ENCODE data around the gene GPT2. TPM values are rescaled to one million over a fixed set of nuclear protein-coding genes. Genes with fewer than 3 reads are reported as not detected.

GPT2 gene
- total RNA-seq, 3 donors from 2014 or later (not counting 1 experiment from before 2014, with no cell fraction given): 0.64 to 1.3 (median 1.2) TPM

GRCh38 chr16:46882304-46882939 is 1.7 kb upstream of the GPT2 start:
- DNase-seq (no peak), ATAC-seq (no peak)
- Mint-ChIP-seq H3K27ac (no peak overlapping the region), H3K27me3 (ENCODE audit: low read depth in 2 of 2) (peaks cover 8 to 14% of the 10 kb centered on the region in 2 donors), H3K9me3 (no peaks in the 10 kb centered on the region), H3K4me1 (peaks cover 6 to 18% of the 10 kb centered on the region in 2 donors), H3K36me3 (no peaks in the 10 kb centered on the region), H3K4me3 (peak overlapping the region; percentile 68)
- WGBS (ENCODE audit: insufficient coverage): 86% methylated on average over 8 of the region's 9 CpGs
- Histone ChIP-seq H3K27me3 (ENCODE audit: control insufficient read depth, insufficient read depth, low read length) (no peaks in the 10 kb centered on the region), H3K4me1 (ENCODE audit: control insufficient read depth, insufficient read depth, low read length) (peaks cover 13% of the 10 kb centered on the region), H3K9me3 (ENCODE audit: control insufficient read depth, insufficient read depth, low read length) (no peaks in the 10 kb centered on the region), H3K4me3 (ENCODE audit: low read length) (no peak overlapping the region), H3K36me3 (ENCODE audit: control insufficient read depth, insufficient read depth, low read length) (no peaks in the 10 kb centered on the region), H3K27ac (ENCODE audit: low read length) (no peak overlapping the region)
- intact Hi-C loops (cut with micrococcal nuclease): no loop called here
- TF ChIP-seq, protein P1, sequence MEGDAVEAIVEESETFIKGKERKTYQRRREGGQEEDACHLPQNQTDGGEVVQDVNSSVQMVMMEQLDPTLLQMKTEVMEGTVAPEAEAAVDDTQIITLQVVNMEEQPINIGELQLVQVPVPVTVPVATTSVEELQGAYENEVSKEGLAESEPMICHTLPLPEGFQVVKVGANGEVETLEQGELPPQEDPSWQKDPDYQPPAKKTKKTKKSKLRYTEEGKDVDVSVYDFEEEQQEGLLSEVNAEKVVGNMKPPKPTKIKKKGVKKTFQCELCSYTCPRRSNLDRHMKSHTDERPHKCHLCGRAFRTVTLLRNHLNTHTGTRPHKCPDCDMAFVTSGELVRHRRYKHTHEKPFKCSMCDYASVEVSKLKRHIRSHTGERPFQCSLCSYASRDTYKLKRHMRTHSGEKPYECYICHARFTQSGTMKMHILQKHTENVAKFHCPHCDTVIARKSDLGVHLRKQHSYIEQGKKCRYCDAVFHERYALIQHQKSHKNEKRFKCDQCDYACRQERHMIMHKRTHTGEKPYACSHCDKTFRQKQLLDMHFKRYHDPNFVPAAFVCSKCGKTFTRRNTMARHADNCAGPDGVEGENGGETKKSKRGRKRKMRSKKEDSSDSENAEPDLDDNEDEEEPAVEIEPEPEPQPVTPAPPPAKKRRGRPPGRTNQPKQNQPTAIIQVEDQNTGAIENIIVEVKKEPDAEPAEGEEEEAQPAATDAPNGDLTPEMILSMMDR (IDR thresholded peaks at IDR 0.05): no peak

DNA sequence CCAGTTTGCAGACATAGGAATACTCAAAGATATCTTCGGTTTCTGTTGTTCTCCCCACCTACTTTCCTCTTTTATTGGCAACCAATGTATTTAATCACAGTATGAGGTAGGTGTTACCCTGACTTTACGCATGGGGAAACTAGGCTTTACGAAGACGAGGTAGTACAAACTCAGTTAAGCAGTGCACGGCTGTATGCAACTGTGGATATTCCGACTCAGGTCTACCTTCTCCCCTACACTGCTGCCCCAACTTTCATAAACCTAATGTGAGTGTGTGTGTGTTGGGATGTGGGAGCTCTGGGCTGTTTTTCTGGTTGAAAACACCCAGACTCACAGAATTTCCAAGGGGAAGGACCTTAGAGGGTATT is 1.2 kb upstream of the GPT2 start:
- TF ChIP-seq, protein P1 (IDR thresholded peaks at IDR 0.05): no peak
- no peaks in the 10 kb centered on the region for H3K36me3 ChIP-seq (ENCODE audit: control insufficient read depth, insufficient read depth, low read length)
- WGBS (ENCODE audit: insufficient coverage): 89% methylated on average over 1 of the region's 6 CpGs
- Mint-ChIP-seq H3K27ac (no peak overlapping the region), H3K9me3 (no peaks in the 10 kb centered on the region), H3K4me1 (peaks cover 6 to 18% of the 10 kb centered on the region in 2 donors), H3K36me3 (no peaks in the 10 kb centered on the region), H3K4me3 (peak overlapping the region; percentile 91), H3K27me3 (ENCODE audit: low read depth in 2 of 2) (peaks cover 8 to 14% of the 10 kb centered on the region in 2 donors)
- H3K27ac ChIP-seq (ENCODE audit: low read length): no peak overlapping the region
- no peak for ATAC-seq
- H3K9me3 ChIP-seq (ENCODE audit: control insufficient read depth, insufficient read depth, low read length): no peaks in the 10 kb centered on the region
- DNase-seq: no peak
- H3K4me3 ChIP-seq (ENCODE audit: low read length): no peak overlapping the region
- H3K27me3 ChIP-seq (ENCODE audit: control insufficient read depth, insufficient read depth, low read length): no peaks in the 10 kb centered on the region
- H3K4me1 ChIP-seq (ENCODE audit: control insufficient read depth, insufficient read depth, low read length): peaks cover 13% of the 10 kb centered on the region
- intact Hi-C loops (cut with micrococcal nuclease): no loop called here

DNA sequence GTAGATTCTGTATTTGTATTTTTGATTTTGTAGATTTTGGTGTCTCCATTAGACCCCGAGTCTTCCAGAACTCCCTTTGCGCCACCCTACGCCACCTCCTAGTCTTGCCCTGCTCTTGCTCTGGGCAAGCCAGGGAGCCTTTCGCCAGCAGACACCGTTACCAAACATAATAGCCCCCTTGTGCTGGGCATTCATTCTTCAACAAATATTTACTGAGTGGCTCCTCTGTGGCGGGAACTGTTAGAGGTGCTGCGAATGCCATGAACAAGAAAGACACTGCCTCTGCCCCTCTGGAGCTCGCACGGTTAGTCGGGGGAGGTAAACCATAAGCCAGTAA is 841 bp upstream of the GPT2 start:
- Mint-ChIP-seq H3K36me3 (no peaks in the 10 kb centered on the region), H3K9me3 (no peaks in the 10 kb centered on the region), H3K27ac (peak overlapping the region in 1 of 2 donors; percentile 28), H3K4me3 (peak overlapping the region; percentile 91), H3K27me3 (ENCODE audit: low read depth in 2 of 2) (peaks cover 8 to 14% of the 10 kb centered on the region in 2 donors), H3K4me1 (peaks cover 6 to 18% of the 10 kb centered on the region in 2 donors)
- H3K4me1 ChIP-seq (ENCODE audit: control insufficient read depth, insufficient read depth, low read length): peaks cover 13% of the 10 kb centered on the region
- H3K4me3 ChIP-seq (ENCODE audit: low read length): peak overlapping the region; percentile 68
- TF ChIP-seq, protein P1 (IDR thresholded peaks at IDR 0.05): no peak
- no peaks in the 10 kb centered on the region for H3K9me3 ChIP-seq (ENCODE audit: control insufficient read depth, insufficient read depth, low read length)
- no peak for ATAC-seq
- no peaks in the 10 kb centered on the region for H3K36me3 ChIP-seq (ENCODE audit: control insufficient read depth, insufficient read depth, low read length)
- no peak overlapping the region for H3K27ac ChIP-seq (ENCODE audit: low read length)
- H3K27me3 ChIP-seq (ENCODE audit: control insufficient read depth, insufficient read depth, low read length): no peaks in the 10 kb centered on the region
- intact Hi-C loops (cut with micrococcal nuclease): no loop called here
- DNase-seq: no peak
- 30% methylated on average over 10 of the region's 10 CpGs for WGBS (ENCODE audit: insufficient coverage)

Measured in natural killer cell (primary cell).